ENCODE results near the gene IGFLR1. TPM values are rescaled to one million over a fixed set of nuclear protein-coding genes. Genes with fewer than 3 reads are reported as not detected.

IGFLR1 gene
- total and polyA plus RNA-seq, 2 donors (not counting 3 experiments of a cell fraction or from before 2014, with no cell fraction given), result 2.6 to 7.6 TPM

DNA sequence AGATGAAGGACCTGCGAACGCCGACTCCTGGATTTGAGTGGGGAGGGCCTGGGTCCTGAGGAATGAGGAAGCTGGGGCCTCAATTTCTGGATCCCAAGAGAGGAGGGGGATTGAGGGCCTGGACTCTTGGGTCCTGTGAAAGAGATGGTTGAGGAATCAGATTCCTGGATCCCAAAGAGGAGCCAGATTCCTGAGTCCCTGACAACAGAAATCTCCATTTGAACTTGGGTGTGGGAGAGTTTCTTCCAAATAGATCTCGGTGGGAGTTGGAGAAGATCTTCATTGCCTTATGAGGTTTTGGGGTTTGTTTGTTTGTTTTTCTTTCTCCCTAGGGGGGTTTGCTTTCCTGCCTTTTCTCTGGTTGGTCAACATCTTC, 3.8 kb upstream of the IGFLR1 start:
- Histone ChIP-seq H3K4me3 (replicated peaks in 1 of 3; ENCODE audit: insufficient read depth in 1 of 3, low read depth in 1 of 3, low read length in 3 of 3) (peak overlapping the region; percentile 56 to 87 (median 73)), H3K27ac (ENCODE audit: insufficient read depth, low read depth, low read length) (peak overlapping the region; percentile 88), H4K20me1 (replicated peaks; ENCODE audit: control insufficient read depth, extremely low read depth, insufficient read depth, low read length) (no peaks in the 10 kb centered on the region), H3K4me1 (ENCODE audit: control insufficient read depth, extremely low read depth, insufficient read depth, low read length) (peaks cover 20% of the 10 kb centered on the region), H3K9me3 (replicated peaks; ENCODE audit: control insufficient read depth, insufficient read depth, low read length) (no peaks in the 10 kb centered on the region), H3K36me3 (ENCODE audit: control insufficient read depth in 2 of 2, extremely low read depth in 1 of 2, insufficient read depth in 2 of 2, low read length in 2 of 2) (no peaks in the 10 kb centered on the region), H3K9ac (replicated peaks; ENCODE audit: extremely low read depth, insufficient read depth, low read length) (peak overlapping the region; percentile 82), H2AFZ (ENCODE audit: low read depth, low read length) (no peak overlapping the region), H3K27me3 (ENCODE audit: control insufficient read depth in 2 of 2, insufficient read depth in 2 of 2, low read length in 2 of 2) (no peaks in the 10 kb centered on the region), H3K9me1 (replicated peaks; ENCODE audit: control insufficient read depth, extremely low read depth, insufficient read depth, low read length) (no peaks in the 10 kb centered on the region), H3K4me2 (ENCODE audit: insufficient read depth, low read length) (peak overlapping the region; percentile 87), H3K79me2 (ENCODE audit: control insufficient read depth, insufficient read depth, low read length) (peaks cover 22% of the 10 kb centered on the region)
- dilution Hi-C loops (cut with MboI; ENCODE audit: extremely low pct_ligation_motif_present, low sequenced_read_pairs) (no loop called here), intact Hi-C loops (cut with micrococcal nuclease) (no loop called here)
- no peak for TF ChIP-seq POLR2A (IDR thresholded peaks at IDR 0.05; ENCODE audit: low read depth, low read length)
- no peak for TF ChIP-seq POLR2AphosphoS5 (IDR thresholded peaks at IDR 0.05; ENCODE audit: insufficient read depth, low read depth, low read length)
- TF ChIP-seq, protein P1, sequence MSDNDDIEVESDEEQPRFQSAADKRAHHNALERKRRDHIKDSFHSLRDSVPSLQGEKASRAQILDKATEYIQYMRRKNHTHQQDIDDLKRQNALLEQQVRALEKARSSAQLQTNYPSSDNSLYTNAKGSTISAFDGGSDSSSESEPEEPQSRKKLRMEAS (IDR thresholded peaks at IDR 0.05; ENCODE audit: insufficient read depth, insufficient read length), result no peak
- no peak for TF ChIP-seq FOS (IDR thresholded peaks at IDR 0.05; ENCODE audit: borderline replicate concordance, insufficient read depth, low read length)
- TF ChIP-seq MYC (IDR thresholded peaks at IDR 0.05; ENCODE audit: low read depth, low read length), result no peak
- TF ChIP-seq JUN (IDR thresholded peaks at IDR 0.05; ENCODE audit: borderline replicate concordance, insufficient read depth, insufficient read length, low read depth), result no peak
- no peak for TF ChIP-seq GATA2 (IDR thresholded peaks at IDR 0.05; ENCODE audit: insufficient read depth, insufficient read length, low read depth, low read length)
- TF ChIP-seq EZH2 (IDR thresholded peaks at IDR 0.05; ENCODE audit: borderline replicate concordance, low read depth, low read length, severe bottlenecking), result no peak
- TF ChIP-seq, protein P2, sequence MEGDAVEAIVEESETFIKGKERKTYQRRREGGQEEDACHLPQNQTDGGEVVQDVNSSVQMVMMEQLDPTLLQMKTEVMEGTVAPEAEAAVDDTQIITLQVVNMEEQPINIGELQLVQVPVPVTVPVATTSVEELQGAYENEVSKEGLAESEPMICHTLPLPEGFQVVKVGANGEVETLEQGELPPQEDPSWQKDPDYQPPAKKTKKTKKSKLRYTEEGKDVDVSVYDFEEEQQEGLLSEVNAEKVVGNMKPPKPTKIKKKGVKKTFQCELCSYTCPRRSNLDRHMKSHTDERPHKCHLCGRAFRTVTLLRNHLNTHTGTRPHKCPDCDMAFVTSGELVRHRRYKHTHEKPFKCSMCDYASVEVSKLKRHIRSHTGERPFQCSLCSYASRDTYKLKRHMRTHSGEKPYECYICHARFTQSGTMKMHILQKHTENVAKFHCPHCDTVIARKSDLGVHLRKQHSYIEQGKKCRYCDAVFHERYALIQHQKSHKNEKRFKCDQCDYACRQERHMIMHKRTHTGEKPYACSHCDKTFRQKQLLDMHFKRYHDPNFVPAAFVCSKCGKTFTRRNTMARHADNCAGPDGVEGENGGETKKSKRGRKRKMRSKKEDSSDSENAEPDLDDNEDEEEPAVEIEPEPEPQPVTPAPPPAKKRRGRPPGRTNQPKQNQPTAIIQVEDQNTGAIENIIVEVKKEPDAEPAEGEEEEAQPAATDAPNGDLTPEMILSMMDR (IDR thresholded peaks at IDR 0.05; ENCODE audit: extremely low read depth in 1 of 2, insufficient read depth in 1 of 2, low read depth in 1 of 2, low read length in 2 of 2), result no peak
- FAIRE-seq, result no peak
- POLR2A ChIA-PET, result interaction anchor here (0.7 to 0.8 kb wide), 2 partner anchors 17 to 185 kb away, joined by 4 to 7 read pairs; no protein-coding TSS in a partner anchor
- CTCF ChIA-PET, result interaction anchor here (1.0 to 1.9 kb wide), 3 partner anchors 10 to 28 kb away, joined by 3 to 7 read pairs (median 3); partner anchors contain the start of genes HSPB6 and KMT2B
- no peak for DNase-seq (ENCODE audit: low read depth, low spot score)
- BruUV-seq (replicated peaks), result no TSS peak
